Activated CD8-positive, alpha-beta T cell treated with anti-CD3 and anti-CD28 coated beads for 36 hours (primary cell): ENCODE measurements around the gene MRPL42. TPM values are rescaled to one million over a fixed set of nuclear protein-coding genes. Genes with fewer than 3 reads are reported as not detected.

Experiments used
- ATAC-seq: fragments of 200-7000 bp; cut with Tn5 transposase; one replicate; pipeline ENCODE4 v1.10.0; 2021; ENCODE audit warnings: mild to moderate bottlenecking, moderate library complexity
- CTCF ChIA-PET: fragments of 350-600 bp; sonication (Branson Sonifier 250); formaldehyde crosslinking; loops from one replicate; lab custom pipeline; 2021; ENCODE audit warnings: antibody characterized with exemption; lab: Charles Lee
- POLR2A ChIA-PET: fragments of 350-600 bp; sonication (Branson Sonifier 250); formaldehyde crosslinking; loops from one replicate; lab custom pipeline; 2021; ENCODE audit warnings: antibody characterized with exemption; lab: Charles Lee
- DNase-seq: peaks from one replicate; pipeline ENCODE4 v3.0.0-alpha.2; 2020
- H3K27ac Mint-ChIP-seq: one replicate; pipeline ENCODE4 v1.8.0; 2021; ENCODE audit warnings: mild to moderate bottlenecking, mixed read lengths
- H3K27me3 Mint-ChIP-seq: one replicate; pipeline ENCODE4 v1.8.0; 2021; ENCODE audit warnings: mixed read lengths
- H3K36me3 Mint-ChIP-seq: one replicate; pipeline ENCODE4 v1.8.0; 2021; ENCODE audit warnings: low read depth, mixed read lengths
- H3K4me1 Mint-ChIP-seq: one replicate; pipeline ENCODE4 v1.8.0; 2021; ENCODE audit warnings: low read depth, mixed read lengths
- H3K4me3 Mint-ChIP-seq: one replicate; pipeline ENCODE4 v1.8.0; 2021; ENCODE audit warnings: mild to moderate bottlenecking, moderate library complexity, mixed read lengths
- H3K9me3 Mint-ChIP-seq: one replicate; pipeline ENCODE4 v1.8.0; 2021; ENCODE audit warnings: mixed read lengths
- CTCF ChIP-seq: fragments of 200-600 bp; IDR thresholded peaks from one replicate; pipeline ENCODE4 v1.8.0; 2022; ENCODE audit warnings: antibody characterized with exemption, mild to moderate bottlenecking
- intact Hi-C: fragments of 100-400 bp; cut with micrococcal nuclease; formaldehyde crosslinking; loops from one replicate; pipeline ENCODE4 v1.10.0; 2022
- total RNA-seq, 2 experiments: library from RNA; stranded (reverse); gene quantifications; one replicate each; pipeline ENCODE4 v1.2.3, GENCODE V29; 2021

MRPL42 gene
- total RNA-seq, 2 experiments from 2014 or later: 85.6 to 87.6 TPM

GRCh38 chr12:93536111-93536765, 68.9 kb downstream of the MRPL42 start:
- no peak for TF ChIP-seq CTCF
- intact Hi-C loops: no loop called here
- no peaks in the 10 kb centered on the region for H3K9me3 Mint-ChIP-seq
- H3K27me3 Mint-ChIP-seq: no peaks in the 10 kb centered on the region
- POLR2A ChIA-PET: no interaction called here
- no peak overlapping the region for H3K27ac Mint-ChIP-seq
- no peaks in the 10 kb centered on the region for H3K36me3 Mint-ChIP-seq
- DNase-seq: no peak
- H3K4me1 Mint-ChIP-seq: peaks cover 3% of the 10 kb centered on the region
- ATAC-seq: no peak
- H3K4me3 Mint-ChIP-seq: no peak overlapping the region
- CTCF ChIA-PET: interaction anchor here (1.5 to 2.4 kb wide), 3 partner anchors 33 to 566 kb away, joined by 4 to 10 read pairs (median 10); no protein-coding TSS in a partner anchor

GRCh38 chr12:93536766-93537488, 69.6 kb downstream of the MRPL42 start:
- Mint-ChIP-seq H3K4me1 (peaks cover 3% of the 10 kb centered on the region), H3K9me3 (no peaks in the 10 kb centered on the region), H3K4me3 (no peak overlapping the region), H3K36me3 (no peaks in the 10 kb centered on the region), H3K27me3 (no peaks in the 10 kb centered on the region), H3K27ac (no peak overlapping the region)
- ATAC-seq (peak; percentile 34), DNase-seq (no peak)
- CTCF ChIA-PET: interaction anchor here (1.5 to 2.4 kb wide), 4 partner anchors 33 to 565 kb away, joined by 4 to 10 read pairs (median 7); no protein-coding TSS in a partner anchor
- POLR2A ChIA-PET: interaction anchor here (0.6 kb wide), 1 partner anchor 47 kb away, joined by 3 read pairs; no protein-coding TSS in a partner anchor
- TF ChIP-seq CTCF: no peak
- intact Hi-C loops: no loop called here

- intact Hi-C loops: no loop called here
- ATAC-seq (no peak), DNase-seq (no peak)
- no peak overlapping the region for H3K27ac Mint-ChIP-seq
- H3K9me3 Mint-ChIP-seq: no peaks in the 10 kb centered on the region
- no peaks in the 10 kb centered on the region for H3K27me3 Mint-ChIP-seq
- ChIA-PET POLR2A (interaction anchor here (0.6 to 0.7 kb wide), 2 partner anchors 47 to 193 kb away, joined by 3 read pairs; no protein-coding TSS in a partner anchor), CTCF (interaction anchor here (1.6 to 2.4 kb wide), 4 partner anchors 35 to 564 kb away, joined by 4 to 10 read pairs (median 10); no protein-coding TSS in a partner anchor)
- peaks cover 3% of the 10 kb centered on the region for H3K4me1 Mint-ChIP-seq
- no peaks in the 10 kb centered on the region for H3K36me3 Mint-ChIP-seq
- no peak overlapping the region for H3K4me3 Mint-ChIP-seq
- no peak for TF ChIP-seq CTCF
Measured at GRCh38 chr12:93537769-93538168, 70.5 kb downstream of the MRPL42 start.

GRCh38 chr12:93539821-93540220, 72.5 kb downstream of the MRPL42 start:
- no peak for TF ChIP-seq CTCF
- DNase-seq (no peak), ATAC-seq (no peak)
- Mint-ChIP-seq H3K27ac (no peak overlapping the region), H3K4me1 (peaks cover 3% of the 10 kb centered on the region), H3K9me3 (no peaks in the 10 kb centered on the region), H3K36me3 (no peaks in the 10 kb centered on the region), H3K4me3 (no peak overlapping the region), H3K27me3 (no peaks in the 10 kb centered on the region)
- CTCF ChIA-PET: interaction anchor here (0.9 to 2.3 kb wide), 2 partner anchors 443 to 561 kb away, joined by 4 to 9 read pairs; no protein-coding TSS in a partner anchor
- POLR2A ChIA-PET: no interaction called here
- intact Hi-C loops: no loop called here
